DOHH2 (cell line): ENCODE measurements around the gene VASH2.

ENCODE experiments used
- H3F3A ChIP-seq: fragments of 200-600 bp; sonication (generic), shearing (Covaris generic); 2 replicates; pipeline ENCODE4 v1.6.0; 2016; ENCODE audit warnings: antibody characterized with exemption, mild to moderate bottlenecking; ENCODE audit not compliant: control insufficient read depth, insufficient read depth
- H3K27ac ChIP-seq: fragments of 200-600 bp; sonication (generic); 2 replicates; pipeline ENCODE4 v1.5.1; 2014; ENCODE audit warnings: low read depth, mild to moderate bottlenecking, low read length, moderate library complexity
- H3K27me3 ChIP-seq: fragments of 200-600 bp; sonication (generic); 2 replicates; pipeline ENCODE4 v1.6.1; 2014; ENCODE audit warnings: mild to moderate bottlenecking, low read length, mixed read lengths; ENCODE audit not compliant: control insufficient read depth
- H3K36me3 ChIP-seq: fragments of 200-600 bp; sonication (generic); 2 replicates; pipeline ENCODE4 v1.6.1; 2014; ENCODE audit warnings: mild to moderate bottlenecking, low read length, moderate library complexity, mixed read lengths; ENCODE audit not compliant: control insufficient read depth
- H3K4me1 ChIP-seq: fragments of 200-600 bp; sonication (generic); 2 replicates; pipeline ENCODE4 v1.6.1; 2014; ENCODE audit warnings: mild to moderate bottlenecking, low read length, mixed read lengths; ENCODE audit not compliant: control insufficient read depth
- H3K4me2 ChIP-seq: fragments of 200-600 bp; sonication (generic); 2 replicates; pipeline ENCODE4 v1.6.0; 2014; ENCODE audit warnings: mild to moderate bottlenecking, low read length, moderate library complexity
- H3K4me3 ChIP-seq: fragments of 200-600 bp; sonication (generic); 2 replicates; pipeline ENCODE4 v1.5.1; 2014; ENCODE audit warnings: mild to moderate bottlenecking, low read length, mixed read lengths
- H3K79me2 ChIP-seq: fragments of 200-600 bp; sonication (generic); 2 replicates; pipeline ENCODE4 v1.6.1; 2014; ENCODE audit warnings: mild to moderate bottlenecking, low read length, mixed read lengths; ENCODE audit not compliant: control insufficient read depth
- H3K9me2 ChIP-seq: fragments of 200-600 bp; sonication (generic); replicated peaks from 2 replicates; pipeline ENCODE4 v1.6.1; 2014; ENCODE audit warnings: mild to moderate bottlenecking, low read length, mixed read lengths; ENCODE audit not compliant: control insufficient read depth
- H3K9me3 ChIP-seq: fragments of 200-600 bp; sonication (generic); 2 replicates; pipeline ENCODE4 v1.6.1; 2014; ENCODE audit warnings: antibody characterized with exemption, low read length, mixed read lengths; ENCODE audit not compliant: control insufficient read depth, insufficient read depth
- H4K20me1 ChIP-seq: fragments of 200-600 bp; sonication (generic); 2 replicates; pipeline ENCODE4 v1.6.0; 2014; ENCODE audit warnings: low read depth, mild to moderate bottlenecking, antibody characterized with exemption, low read length, moderate library complexity; ENCODE audit not compliant: control insufficient read depth, insufficient read depth
- EZH2phosphoT487 ChIP-seq: fragments of 200-600 bp; sonication (generic); IDR thresholded peaks from 2 replicates; pipeline ENCODE4 v1.6.1; 2017; ENCODE audit warnings: borderline replicate concordance, mild to moderate bottlenecking, antibody characterized with exemption, low read length, moderate library complexity, mixed read lengths
- TF ChIP-seq, protein P1 (sequence below): fragments of 200-600 bp; sonication (generic); IDR thresholded peaks from one replicate; pipeline ENCODE4 v1.5.1; 2014; ENCODE audit warnings: antibody characterized with exemption, mild to moderate bottlenecking, low read depth, low read length; ENCODE audit not compliant: poor library complexity, severe bottlenecking

VASH2 gene

DNA sequence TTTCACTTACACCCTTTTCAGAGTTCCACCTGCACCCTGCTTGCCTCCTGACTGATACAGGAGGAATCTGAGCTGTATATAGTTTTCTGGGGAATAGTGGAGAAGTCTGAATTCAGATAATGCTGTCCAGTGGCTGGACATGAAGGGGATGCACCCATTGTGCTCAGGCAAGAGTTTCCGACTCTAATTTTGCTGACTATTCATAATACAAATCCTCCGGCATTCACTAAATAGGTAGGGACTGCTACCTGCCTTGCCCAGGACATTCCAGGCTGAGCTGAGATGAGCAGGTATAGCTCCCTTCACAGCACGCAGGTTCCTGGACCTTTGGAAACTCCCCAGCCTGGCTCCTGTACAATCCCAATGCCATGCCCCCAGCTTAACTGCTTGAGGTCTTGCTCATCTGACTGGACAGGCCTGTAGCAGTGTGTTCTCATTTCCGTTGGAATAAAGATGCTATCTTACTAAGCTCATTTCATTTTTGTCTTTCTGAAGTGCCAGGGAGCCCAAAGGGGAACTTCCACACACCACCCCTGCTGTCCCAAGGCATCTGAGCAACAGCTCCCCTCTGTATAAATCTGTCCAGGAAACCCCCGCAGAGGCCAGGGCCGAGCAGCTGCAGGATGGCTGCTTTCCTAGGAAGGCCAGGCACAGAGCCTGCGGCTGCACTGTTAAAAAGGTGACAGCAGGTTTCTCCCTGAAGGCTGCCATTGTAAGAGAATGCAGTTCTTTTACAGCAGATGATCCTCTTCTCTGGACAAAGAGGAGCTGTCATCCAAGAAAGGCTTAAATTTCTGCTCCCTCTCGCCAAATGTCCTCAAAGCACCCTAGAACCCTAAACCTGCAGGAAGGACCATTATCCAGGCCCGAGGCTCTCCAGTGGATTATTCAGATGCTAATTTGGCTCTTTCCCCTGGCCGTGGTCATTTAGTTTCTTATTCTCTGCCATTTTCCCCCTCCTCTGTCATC is 21.7 kb upstream of the VASH2 start:
- H3K9me3 ChIP-seq, result no peaks in the 10 kb centered on the region
- TF ChIP-seq, protein P1, sequence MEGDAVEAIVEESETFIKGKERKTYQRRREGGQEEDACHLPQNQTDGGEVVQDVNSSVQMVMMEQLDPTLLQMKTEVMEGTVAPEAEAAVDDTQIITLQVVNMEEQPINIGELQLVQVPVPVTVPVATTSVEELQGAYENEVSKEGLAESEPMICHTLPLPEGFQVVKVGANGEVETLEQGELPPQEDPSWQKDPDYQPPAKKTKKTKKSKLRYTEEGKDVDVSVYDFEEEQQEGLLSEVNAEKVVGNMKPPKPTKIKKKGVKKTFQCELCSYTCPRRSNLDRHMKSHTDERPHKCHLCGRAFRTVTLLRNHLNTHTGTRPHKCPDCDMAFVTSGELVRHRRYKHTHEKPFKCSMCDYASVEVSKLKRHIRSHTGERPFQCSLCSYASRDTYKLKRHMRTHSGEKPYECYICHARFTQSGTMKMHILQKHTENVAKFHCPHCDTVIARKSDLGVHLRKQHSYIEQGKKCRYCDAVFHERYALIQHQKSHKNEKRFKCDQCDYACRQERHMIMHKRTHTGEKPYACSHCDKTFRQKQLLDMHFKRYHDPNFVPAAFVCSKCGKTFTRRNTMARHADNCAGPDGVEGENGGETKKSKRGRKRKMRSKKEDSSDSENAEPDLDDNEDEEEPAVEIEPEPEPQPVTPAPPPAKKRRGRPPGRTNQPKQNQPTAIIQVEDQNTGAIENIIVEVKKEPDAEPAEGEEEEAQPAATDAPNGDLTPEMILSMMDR, result no peak
- no peak for TF ChIP-seq EZH2phosphoT487
- H3K27ac ChIP-seq, result no peak overlapping the region
- no peak overlapping the region for H3K4me3 ChIP-seq
- peaks cover 3% of the 10 kb centered on the region for H3K4me1 ChIP-seq
- no peaks in the 10 kb centered on the region for H3K79me2 ChIP-seq
- H3K36me3 ChIP-seq, result no peaks in the 10 kb centered on the region
- H3K9me2 ChIP-seq, result no peaks in the 10 kb centered on the region
- H3K4me2 ChIP-seq, result no peak overlapping the region
- no peaks in the 10 kb centered on the region for H3K27me3 ChIP-seq
- no peaks in the 10 kb centered on the region for H4K20me1 ChIP-seq
- H3F3A ChIP-seq, result no peaks in the 10 kb centered on the region

DNA sequence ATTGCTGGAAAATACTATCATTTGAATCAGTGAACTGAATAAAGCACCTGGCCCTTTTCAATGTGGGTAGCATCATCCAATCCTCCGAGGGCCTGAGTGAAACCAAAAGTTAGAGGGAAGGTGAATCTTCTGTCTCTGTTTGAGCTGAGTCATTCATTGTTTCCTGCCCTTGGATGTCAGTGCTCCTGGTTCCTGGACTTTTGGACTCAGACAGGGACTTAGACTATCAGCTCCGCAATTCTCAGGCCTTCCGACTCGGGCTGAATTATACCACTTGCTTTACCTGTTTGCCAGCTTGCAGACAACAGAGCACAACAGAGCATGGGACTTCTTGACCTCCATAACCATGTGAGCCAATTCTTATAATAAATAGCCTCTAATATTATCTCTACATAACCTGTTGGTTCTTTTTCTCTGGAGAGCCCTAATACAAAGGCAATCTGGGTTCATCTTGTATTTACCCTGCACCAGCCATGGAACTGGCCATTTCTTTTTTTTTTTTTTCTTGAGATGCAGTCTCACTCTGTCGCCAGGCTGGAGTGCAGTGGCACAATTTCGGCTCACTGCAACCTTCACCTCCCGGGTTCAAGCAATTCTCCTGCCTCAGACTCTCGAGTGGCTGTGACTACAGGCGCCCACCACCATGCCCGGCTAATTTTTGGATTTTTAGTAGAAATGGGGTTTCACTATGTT is 19.2 kb upstream of the VASH2 start:
- no peak overlapping the region for H3K27ac ChIP-seq
- no peaks in the 10 kb centered on the region for H3F3A ChIP-seq
- no peaks in the 10 kb centered on the region for H3K27me3 ChIP-seq
- H4K20me1 ChIP-seq, result no peaks in the 10 kb centered on the region
- no peaks in the 10 kb centered on the region for H3K36me3 ChIP-seq
- no peak overlapping the region for H3K4me3 ChIP-seq
- TF ChIP-seq, protein P1, result no peak
- no peak overlapping the region for H3K4me2 ChIP-seq
- H3K9me2 ChIP-seq, result no peaks in the 10 kb centered on the region
- peaks cover 9% of the 10 kb centered on the region for H3K4me1 ChIP-seq
- H3K79me2 ChIP-seq, result no peaks in the 10 kb centered on the region
- H3K9me3 ChIP-seq, result no peaks in the 10 kb centered on the region

- no peaks in the 10 kb centered on the region for H3K36me3 ChIP-seq
- H3K4me1 ChIP-seq, result peaks cover 16% of the 10 kb centered on the region
- H3K9me2 ChIP-seq, result no peaks in the 10 kb centered on the region
- TF ChIP-seq EZH2phosphoT487, result no peak
- TF ChIP-seq, protein P1, result no peak
- no peak overlapping the region for H3K27ac ChIP-seq
- no peaks in the 10 kb centered on the region for H3K79me2 ChIP-seq
- no peak overlapping the region for H3K4me2 ChIP-seq
- no peaks in the 10 kb centered on the region for H3F3A ChIP-seq
- no peak overlapping the region for H3K4me3 ChIP-seq
- no peaks in the 10 kb centered on the region for H3K9me3 ChIP-seq
- no peaks in the 10 kb centered on the region for H4K20me1 ChIP-seq
- no peaks in the 10 kb centered on the region for H3K27me3 ChIP-seq
Measured at GRCh38 chr1:212933815-212934471, 16.4 kb upstream of the VASH2 start.
